Effector memory CD4-positive, alpha-beta T cell (primary cell): ENCODE results near the gene NKX2-3.

ENCODE experiments used
- DNase-seq, 3 donors: peaks; one replicate each; pipeline ENCODE4 v3.0.0-alpha.2; 2020
- H3K27ac ChIP-seq: 2 replicates; pipeline ENCODE4 v1.7.0; 2013; ENCODE audit warnings: mild to moderate bottlenecking, low read length, moderate library complexity; ENCODE audit not compliant: insufficient read depth, poor library complexity, severe bottlenecking
- H3K27me3 ChIP-seq: replicated peaks from 2 replicates; pipeline ENCODE4 v1.7.0; 2013; ENCODE audit warnings: mild to moderate bottlenecking, low read length; ENCODE audit not compliant: insufficient read depth, control insufficient read depth, poor library complexity, severe bottlenecking
- H3K36me3 ChIP-seq: 2 replicates; pipeline ENCODE4 v1.7.0; 2013; ENCODE audit warnings: mild to moderate bottlenecking, low read length, moderate library complexity; ENCODE audit not compliant: control insufficient read depth, insufficient read depth
- H3K4me1 ChIP-seq: 2 replicates; pipeline ENCODE4 v1.7.0; 2013; ENCODE audit warnings: low read length, mild to moderate bottlenecking; ENCODE audit not compliant: control insufficient read depth, insufficient read depth, poor library complexity, severe bottlenecking
- H3K4me3 ChIP-seq: 2 replicates; pipeline ENCODE4 v1.7.0; 2013; ENCODE audit warnings: low read length, low read depth, mild to moderate bottlenecking; ENCODE audit not compliant: insufficient read depth, poor library complexity, severe bottlenecking
- H3K9me3 ChIP-seq: 2 replicates; pipeline ENCODE4 v1.7.0; 2013; ENCODE audit warnings: mild to moderate bottlenecking, low read length, moderate library complexity; ENCODE audit not compliant: control insufficient read depth
- total RNA-seq, 3 donors: gene quantifications; one replicate each; lab custom pipeline; 2026; lab: John Stamatoyannopoulos, UW

The NKX2-3 gene
- 0 reads per million in 3 donors for total RNA-seq

DNA sequence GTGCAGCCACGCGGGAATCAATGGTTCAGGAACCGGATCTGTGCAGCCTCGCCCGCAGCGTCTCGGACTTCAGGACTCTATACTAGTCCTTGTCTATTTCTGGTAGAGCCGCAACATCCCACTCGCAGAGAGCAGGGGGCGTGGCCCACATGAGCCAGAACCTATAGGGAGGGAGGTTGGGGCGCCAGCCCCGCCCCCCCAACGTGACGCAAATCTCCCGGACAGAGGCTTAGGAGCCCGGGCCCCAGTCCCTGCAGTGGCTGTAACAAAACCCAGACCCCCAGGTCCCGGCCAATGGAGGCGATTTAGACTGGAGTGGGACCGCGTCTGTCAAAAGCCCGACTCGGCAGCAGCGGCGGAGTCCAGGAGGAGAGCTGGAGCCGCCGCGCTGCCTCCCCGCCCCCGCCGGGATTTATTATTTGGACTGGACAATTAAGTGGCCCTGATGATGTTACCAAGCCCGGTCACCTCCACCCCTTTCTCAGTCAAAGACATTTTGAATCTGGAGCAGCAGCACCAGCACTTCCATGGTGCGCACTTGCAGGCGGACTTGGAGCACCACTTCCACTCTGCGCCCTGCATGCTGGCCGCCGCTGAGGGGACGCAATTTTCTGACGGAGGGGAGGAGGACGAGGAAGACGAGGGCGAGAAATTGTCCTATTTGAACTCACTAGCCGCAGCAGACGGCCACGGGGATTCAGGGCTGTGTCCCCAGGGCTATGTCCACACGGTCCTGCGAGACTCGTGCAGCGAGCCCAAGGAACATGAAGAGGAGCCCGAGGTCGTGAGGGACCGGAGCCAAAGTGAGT is at the start of gene NKX2-3:
NKX2-3 (plus strand) TSS at position 256 of the 809 bp plus-strand sequence; CDS start at position 446, 190 bp downstream.
- Histone ChIP-seq H3K36me3 (no peaks in the 10 kb centered on the region), H3K4me1 (peaks cover 18% of the 10 kb centered on the region), H3K9me3 (no peaks in the 10 kb centered on the region), H3K27ac (no peak within 1 kb of the TSS), H3K27me3 (peaks cover 49% of the 10 kb centered on the region), H3K4me3 (no peak within 1 kb of the TSS)
- no peak for DNase-seq

DNA sequence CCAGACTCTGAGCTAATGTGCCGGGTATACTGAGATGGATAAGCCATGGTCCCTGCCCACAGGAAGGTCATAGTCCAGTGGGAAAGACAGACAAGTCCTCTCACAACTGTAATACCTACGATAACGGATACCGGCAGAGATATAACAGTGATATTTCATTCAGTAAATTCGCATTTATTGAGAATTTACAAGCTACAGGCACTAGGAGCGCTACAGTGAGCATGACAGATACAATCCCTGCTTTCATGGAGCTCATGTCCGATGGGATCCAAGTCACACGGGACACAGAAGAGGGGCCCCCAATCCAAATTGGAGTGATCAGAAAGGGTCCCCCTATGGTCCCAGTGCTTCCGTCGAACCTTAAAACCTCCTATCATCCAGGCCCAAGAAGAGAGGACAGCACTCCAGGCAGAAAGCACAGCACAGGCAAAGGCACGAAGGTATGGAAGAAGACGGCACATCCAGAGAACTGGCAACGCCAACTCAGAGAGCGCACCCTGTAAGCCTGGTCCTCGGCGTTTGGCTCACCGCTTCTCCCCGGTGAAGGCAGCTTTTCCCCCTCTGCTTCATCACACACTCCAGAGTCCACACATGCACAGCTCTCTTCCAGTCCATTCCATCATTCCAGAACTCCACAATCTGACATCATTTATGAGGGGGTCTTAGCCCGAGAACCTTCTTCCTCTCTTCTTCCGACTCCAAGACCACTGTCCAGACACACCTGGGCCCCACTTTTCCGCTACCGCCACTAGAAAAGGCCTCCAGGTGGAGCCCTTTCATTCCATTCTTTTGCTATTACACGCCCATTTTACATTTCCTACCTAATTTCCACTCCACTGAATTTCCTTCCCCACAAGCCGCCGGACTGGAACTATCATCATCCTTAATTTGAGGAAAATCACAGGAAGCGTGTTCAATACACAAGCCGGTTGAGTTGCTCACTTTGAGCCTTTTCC is 47.8 kb upstream of the NKX2-3 start:
- no peaks in the 10 kb centered on the region for H3K27me3 ChIP-seq
- H3K4me1 ChIP-seq: no peaks in the 10 kb centered on the region
- no peak for DNase-seq

DNA sequence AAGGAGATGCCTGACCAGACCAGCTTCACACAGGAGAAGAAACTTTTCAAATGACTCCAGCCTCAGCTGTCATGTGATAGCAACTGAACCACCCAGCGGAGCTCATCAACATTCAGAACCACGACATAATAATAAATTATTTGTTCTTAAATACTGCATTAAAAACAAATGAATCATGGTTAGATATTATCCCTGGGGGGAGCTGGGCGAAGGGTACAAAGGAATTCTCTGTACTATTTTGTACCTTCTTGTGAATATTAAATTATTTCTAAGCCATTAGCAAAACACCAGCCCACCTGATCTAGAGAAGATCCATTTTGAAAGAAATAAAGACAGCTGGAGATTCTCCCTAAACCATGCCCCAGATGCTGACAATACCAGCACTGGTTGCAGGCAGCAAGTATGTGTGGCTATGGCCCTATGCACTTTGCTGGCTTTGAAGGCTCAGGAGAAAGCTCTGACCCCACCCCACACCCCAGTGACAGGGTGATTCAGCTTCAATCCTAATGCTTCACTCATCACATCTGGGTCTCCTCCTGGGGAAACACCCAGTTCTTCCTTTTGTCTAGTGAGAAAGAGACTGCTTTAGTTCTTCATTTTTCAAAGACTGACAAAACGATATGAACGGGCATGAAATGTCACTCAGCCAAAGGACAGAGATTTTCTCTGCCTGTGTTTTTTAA is 45.5 kb upstream of the NKX2-3 start:
- Histone ChIP-seq H3K27ac (no peak overlapping the region), H3K36me3 (no peaks in the 10 kb centered on the region), H3K4me1 (no peaks in the 10 kb centered on the region), H3K27me3 (no peaks in the 10 kb centered on the region), H3K4me3 (no peak overlapping the region), H3K9me3 (no peaks in the 10 kb centered on the region)
- DNase-seq: no peak

More for the DNA sequence above, 47.8 kb upstream of the NKX2-3 start:
- H3K4me3 ChIP-seq: no peak overlapping the region
- H3K36me3 ChIP-seq: no peaks in the 10 kb centered on the region
- H3K9me3 ChIP-seq: no peaks in the 10 kb centered on the region
- no peak overlapping the region for H3K27ac ChIP-seq

DNA sequence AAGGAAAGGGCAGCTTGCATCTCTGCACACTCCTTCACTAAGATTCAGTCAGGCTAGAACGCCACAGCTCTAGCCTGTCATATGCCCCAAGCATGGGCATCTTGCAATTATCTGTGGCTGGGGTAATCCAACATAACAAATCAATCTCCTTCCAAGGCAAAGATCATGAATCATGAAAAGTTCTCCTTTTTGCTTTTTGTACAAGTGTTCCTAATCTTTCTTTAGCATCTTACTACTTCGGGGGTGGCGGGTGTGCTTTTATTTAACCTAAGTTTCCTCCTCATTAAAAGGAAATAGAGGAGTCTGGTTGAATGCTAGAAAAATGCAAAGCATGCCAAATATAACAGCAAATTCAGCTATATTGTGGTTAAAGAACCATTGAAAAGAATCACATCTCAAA is 43.5 kb upstream of the NKX2-3 start:
- DNase-seq: no peak
- Histone ChIP-seq H3K27ac (no peak overlapping the region), H3K9me3 (no peaks in the 10 kb centered on the region), H3K4me3 (no peak overlapping the region), H3K4me1 (no peaks in the 10 kb centered on the region), H3K27me3 (no peaks in the 10 kb centered on the region), H3K36me3 (no peaks in the 10 kb centered on the region)

DNA sequence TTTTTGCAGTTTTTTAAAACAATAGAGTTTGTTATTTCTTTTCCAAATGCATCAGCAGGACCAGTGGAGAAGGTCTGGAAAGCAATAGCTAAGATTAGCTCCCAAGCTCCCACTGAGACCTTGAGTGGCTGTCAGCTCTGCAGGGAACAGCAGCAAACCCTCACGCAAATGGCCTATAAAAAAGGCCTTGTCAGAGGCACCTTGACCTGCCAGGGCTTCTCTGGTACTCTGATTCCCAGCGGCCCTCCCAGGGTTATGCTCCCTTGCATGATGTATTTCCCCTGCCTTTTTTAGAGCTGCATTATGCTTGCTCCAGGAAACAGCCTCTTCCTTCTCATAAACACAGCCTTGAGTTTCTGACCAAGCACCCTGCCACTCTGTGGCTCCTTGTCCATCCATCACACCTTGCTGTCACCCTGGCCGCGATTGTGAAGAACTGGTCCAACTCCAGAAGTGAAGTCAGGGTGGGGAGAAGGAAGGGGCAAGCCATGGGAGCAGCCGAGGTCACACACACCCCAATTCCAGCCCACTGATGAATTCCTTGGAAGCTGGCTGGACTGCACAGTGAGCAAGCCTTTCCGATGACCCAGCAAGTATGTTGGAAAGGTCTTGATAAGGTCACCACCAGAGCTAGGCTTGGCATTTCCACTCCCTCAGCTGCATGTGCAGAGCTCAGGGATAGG is 35.3 kb upstream of the NKX2-3 start:
- DNase-seq: no peak
- Histone ChIP-seq H3K4me3 (no peak overlapping the region), H3K4me1 (no peaks in the 10 kb centered on the region), H3K27ac (no peak overlapping the region), H3K9me3 (no peaks in the 10 kb centered on the region), H3K36me3 (no peaks in the 10 kb centered on the region), H3K27me3 (no peaks in the 10 kb centered on the region)

DNA sequence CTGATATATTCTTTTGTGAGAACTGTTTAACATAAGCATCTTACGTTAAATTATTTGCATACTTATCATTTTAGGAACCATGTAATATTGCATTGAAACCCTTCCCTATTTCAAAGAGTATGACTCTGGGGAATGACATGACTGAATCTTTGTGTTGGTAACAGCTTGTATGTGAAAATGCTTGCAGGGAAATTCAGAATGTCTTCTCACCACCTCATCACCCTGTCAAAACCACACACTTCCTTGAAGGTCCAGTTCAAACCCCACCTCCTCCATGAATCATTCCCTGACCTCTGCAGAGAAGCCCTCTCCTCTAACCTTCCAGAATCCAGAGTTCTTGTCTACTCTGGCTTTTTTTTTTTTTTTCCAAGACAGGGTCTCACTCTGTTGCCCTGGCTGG is 26.3 kb upstream of the NKX2-3 start:
- no peaks in the 10 kb centered on the region for H3K27me3 ChIP-seq

DNA sequence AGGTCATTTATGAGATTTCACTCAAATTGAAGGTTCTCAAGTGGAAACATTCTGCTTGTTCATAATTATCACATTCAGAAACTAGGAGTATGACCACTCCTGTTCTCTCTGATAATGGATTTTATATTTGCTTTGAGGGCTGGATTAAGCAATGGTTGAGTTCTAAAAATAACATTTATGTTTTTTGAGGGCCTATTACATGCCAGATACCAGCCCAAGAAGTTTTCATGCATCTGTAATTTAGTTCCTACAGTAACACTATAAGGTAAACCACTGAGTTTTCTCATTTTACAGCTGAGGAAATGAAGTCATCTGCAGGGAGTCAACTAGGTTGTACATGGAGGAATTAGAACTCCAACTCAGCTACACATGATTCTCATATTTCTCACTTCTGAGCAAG is 25.5 kb upstream of the NKX2-3 start:
- no peak overlapping the region for H3K4me3 ChIP-seq
- H3K27me3 ChIP-seq: no peaks in the 10 kb centered on the region
- H3K36me3 ChIP-seq: no peaks in the 10 kb centered on the region
- H3K27ac ChIP-seq: no peak overlapping the region
- no peak for DNase-seq
- H3K9me3 ChIP-seq: no peaks in the 10 kb centered on the region
- no peaks in the 10 kb centered on the region for H3K4me1 ChIP-seq

More for the DNA sequence above, 26.3 kb upstream of the NKX2-3 start:
- H3K9me3 ChIP-seq: no peaks in the 10 kb centered on the region
- H3K27ac ChIP-seq: no peak overlapping the region
- H3K4me3 ChIP-seq: no peak overlapping the region
- H3K36me3 ChIP-seq: no peaks in the 10 kb centered on the region
- H3K4me1 ChIP-seq: no peaks in the 10 kb centered on the region
- no peak for DNase-seq

DNA sequence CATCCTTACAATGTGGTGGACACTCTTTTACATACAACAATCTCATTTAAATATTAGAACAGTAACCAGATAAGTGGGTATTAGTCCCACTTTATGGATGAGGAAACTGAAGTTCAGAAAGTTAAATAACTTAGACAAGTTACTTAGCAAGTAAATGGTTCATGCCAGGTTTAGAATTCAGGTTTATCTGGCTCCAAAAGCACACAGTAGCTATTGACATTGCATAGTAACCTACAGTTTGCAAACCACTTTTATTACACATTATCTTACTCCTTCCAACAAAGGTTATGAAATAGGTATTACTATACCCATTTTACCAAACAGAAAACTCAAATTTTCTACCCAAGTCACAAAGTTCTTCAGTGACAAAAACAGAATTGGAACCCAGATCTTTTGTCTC is 19.7 kb upstream of the NKX2-3 start:
- no peak overlapping the region for H3K27ac ChIP-seq
- no peaks in the 10 kb centered on the region for H3K4me1 ChIP-seq
- DNase-seq: no peak
- no peaks in the 10 kb centered on the region for H3K27me3 ChIP-seq
- no peaks in the 10 kb centered on the region for H3K36me3 ChIP-seq
- no peaks in the 10 kb centered on the region for H3K9me3 ChIP-seq
- H3K4me3 ChIP-seq: no peak overlapping the region

DNA sequence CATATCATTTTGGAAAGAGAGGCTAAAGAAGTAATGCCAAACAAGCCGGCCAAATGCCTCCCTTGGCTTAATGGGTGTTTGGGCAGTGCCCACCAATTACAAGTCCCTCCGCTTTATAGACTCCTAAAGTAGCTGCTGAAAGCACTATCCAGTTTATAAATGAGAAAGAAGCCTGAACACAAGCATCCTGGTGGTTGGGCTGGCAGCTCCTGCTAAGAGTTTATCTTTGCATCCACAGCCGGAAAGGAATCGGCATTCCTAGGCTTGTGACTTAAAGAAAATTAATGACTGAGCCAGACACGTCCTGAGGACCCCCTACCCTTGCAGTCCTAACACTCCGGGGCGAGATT is 13.1 kb upstream of the NKX2-3 start:
- Histone ChIP-seq H3K4me3 (no peak overlapping the region), H3K9me3 (no peaks in the 10 kb centered on the region), H3K27ac (no peak overlapping the region), H3K27me3 (peaks cover 12% of the 10 kb centered on the region), H3K4me1 (no peaks in the 10 kb centered on the region), H3K36me3 (no peaks in the 10 kb centered on the region)
- no peak for DNase-seq
